OCI-LY3 (cell line): ENCODE measurements around the gene C9.
"Not testable (repeated sequence)": the region's sequence is repeated elsewhere in the genome, so short reads cannot be mapped to it uniquely, and the experiment has no call there.

Experiments
- H2AFZ ChIP-seq: fragments of 200-600, 300-600 bp; shearing (Covaris generic); 2 replicates; pipeline ENCODE4 v1.6.0; 2014; ENCODE audit warnings: antibody characterized with exemption, low read depth, low read length
- H3K27ac ChIP-seq: fragments of 200-600, 300-600 bp; sonication (generic); 2 replicates; pipeline ENCODE4 v1.5.1; 2014; ENCODE audit warnings: mild to moderate bottlenecking, low read length, moderate library complexity, mixed read lengths
- H3K27me3 ChIP-seq: fragments of 200-600, 300-600 bp; sonication (generic); 2 replicates; pipeline ENCODE4 v1.6.1; 2014; ENCODE audit warnings: low read depth, low read length, mixed read lengths
- H3K36me3 ChIP-seq: fragments of 200-600, 300-600 bp; sonication (generic); replicated peaks from 2 replicates; pipeline ENCODE3; 2014; ENCODE audit warnings: low read depth, low read length, mixed read lengths
- H3K4me1 ChIP-seq: fragments of 300-600, 200-600 bp; sonication (generic); 2 replicates; pipeline ENCODE4 v1.6.1; 2014; ENCODE audit warnings: low read length, mixed read lengths
- H3K4me2 ChIP-seq: fragments of 200-600, 300-600 bp; sonication (generic); 2 replicates; pipeline ENCODE4 v1.6.1; 2014; ENCODE audit warnings: low read length, mixed read lengths
- H3K4me3 ChIP-seq: fragments of 300-600, 200-600 bp; sonication (generic); 2 replicates; pipeline ENCODE4 v1.5.1; 2014; ENCODE audit warnings: antibody characterized with exemption, mild to moderate bottlenecking, low read length, moderate library complexity
- H3K79me2 ChIP-seq: fragments of 300-600, 200-600 bp; shearing (Covaris generic); 2 replicates; pipeline ENCODE4 v1.6.1; 2014; ENCODE audit warnings: mild to moderate bottlenecking, low read length, mixed read lengths
- H3K9ac ChIP-seq: fragments of 300-600, 200-600 bp; shearing (Covaris generic); 2 replicates; pipeline ENCODE4 v1.6.0; 2014; ENCODE audit warnings: mild to moderate bottlenecking, low read length, moderate library complexity
- H3K9me3 ChIP-seq: fragments of 200-600, 300-600 bp; shearing (Covaris generic); 2 replicates; pipeline ENCODE4 v1.6.1; 2014; ENCODE audit warnings: low read length, mixed read lengths; ENCODE audit not compliant: insufficient read depth
- H4K20me1 ChIP-seq: fragments of 200-600, 300-600 bp; sonication (generic); 2 replicates; pipeline ENCODE4 v1.6.1; 2016; ENCODE audit warnings: low read length, mixed read lengths; ENCODE audit not compliant: insufficient read depth
- EZH2phosphoT487 ChIP-seq: fragments of 200-600 bp; shearing (Covaris generic); IDR thresholded peaks from 2 replicates; pipeline ENCODE4 v1.6.1; 2018; ENCODE audit warnings: antibody characterized with exemption, mixed run types, low read depth
- TF ChIP-seq, protein P1 (sequence below): fragments of 200-600, 300-600 bp; sonication (generic); IDR thresholded peaks from 2 replicates; pipeline ENCODE4 v1.5.1; 2014; ENCODE audit warnings: antibody characterized with exemption, low read length, low read depth

Gene C9

DNA sequence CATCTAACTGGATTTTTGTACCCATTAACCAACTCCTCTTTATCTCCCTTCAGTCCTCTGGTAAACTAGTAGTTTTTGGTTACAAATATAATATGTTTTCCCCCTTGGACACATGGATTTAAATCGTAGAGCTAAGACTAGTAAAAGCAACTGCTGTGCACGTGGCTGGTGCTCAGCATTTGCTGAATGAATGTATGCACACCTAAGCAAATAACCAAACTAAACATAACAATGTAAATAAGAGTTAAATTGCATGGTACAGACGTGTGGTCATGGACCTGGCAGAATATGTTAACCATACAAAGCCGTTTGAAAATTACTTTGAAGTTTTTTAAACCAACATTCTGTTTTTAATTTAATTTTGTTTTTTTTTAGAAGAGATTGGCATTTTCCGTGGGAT is 79.7 kb downstream of the C9 start:
- H4K20me1 ChIP-seq: no peaks in the 10 kb centered on the region
- no peak overlapping the region for H3K4me3 ChIP-seq
- no peaks in the 10 kb centered on the region for H3K79me2 ChIP-seq
- no peaks in the 10 kb centered on the region for H3K4me1 ChIP-seq
- no peaks in the 10 kb centered on the region for H3K27me3 ChIP-seq
- H3K9ac ChIP-seq: no peak overlapping the region
- no peak overlapping the region for H3K4me2 ChIP-seq
- TF ChIP-seq EZH2phosphoT487: no peak
- TF ChIP-seq, protein P1, sequence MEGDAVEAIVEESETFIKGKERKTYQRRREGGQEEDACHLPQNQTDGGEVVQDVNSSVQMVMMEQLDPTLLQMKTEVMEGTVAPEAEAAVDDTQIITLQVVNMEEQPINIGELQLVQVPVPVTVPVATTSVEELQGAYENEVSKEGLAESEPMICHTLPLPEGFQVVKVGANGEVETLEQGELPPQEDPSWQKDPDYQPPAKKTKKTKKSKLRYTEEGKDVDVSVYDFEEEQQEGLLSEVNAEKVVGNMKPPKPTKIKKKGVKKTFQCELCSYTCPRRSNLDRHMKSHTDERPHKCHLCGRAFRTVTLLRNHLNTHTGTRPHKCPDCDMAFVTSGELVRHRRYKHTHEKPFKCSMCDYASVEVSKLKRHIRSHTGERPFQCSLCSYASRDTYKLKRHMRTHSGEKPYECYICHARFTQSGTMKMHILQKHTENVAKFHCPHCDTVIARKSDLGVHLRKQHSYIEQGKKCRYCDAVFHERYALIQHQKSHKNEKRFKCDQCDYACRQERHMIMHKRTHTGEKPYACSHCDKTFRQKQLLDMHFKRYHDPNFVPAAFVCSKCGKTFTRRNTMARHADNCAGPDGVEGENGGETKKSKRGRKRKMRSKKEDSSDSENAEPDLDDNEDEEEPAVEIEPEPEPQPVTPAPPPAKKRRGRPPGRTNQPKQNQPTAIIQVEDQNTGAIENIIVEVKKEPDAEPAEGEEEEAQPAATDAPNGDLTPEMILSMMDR: no peak
- H3K36me3 ChIP-seq: no peaks in the 10 kb centered on the region
- no peak overlapping the region for H2AFZ ChIP-seq
- no peaks in the 10 kb centered on the region for H3K9me3 ChIP-seq
- H3K27ac ChIP-seq: no peak overlapping the region

DNA sequence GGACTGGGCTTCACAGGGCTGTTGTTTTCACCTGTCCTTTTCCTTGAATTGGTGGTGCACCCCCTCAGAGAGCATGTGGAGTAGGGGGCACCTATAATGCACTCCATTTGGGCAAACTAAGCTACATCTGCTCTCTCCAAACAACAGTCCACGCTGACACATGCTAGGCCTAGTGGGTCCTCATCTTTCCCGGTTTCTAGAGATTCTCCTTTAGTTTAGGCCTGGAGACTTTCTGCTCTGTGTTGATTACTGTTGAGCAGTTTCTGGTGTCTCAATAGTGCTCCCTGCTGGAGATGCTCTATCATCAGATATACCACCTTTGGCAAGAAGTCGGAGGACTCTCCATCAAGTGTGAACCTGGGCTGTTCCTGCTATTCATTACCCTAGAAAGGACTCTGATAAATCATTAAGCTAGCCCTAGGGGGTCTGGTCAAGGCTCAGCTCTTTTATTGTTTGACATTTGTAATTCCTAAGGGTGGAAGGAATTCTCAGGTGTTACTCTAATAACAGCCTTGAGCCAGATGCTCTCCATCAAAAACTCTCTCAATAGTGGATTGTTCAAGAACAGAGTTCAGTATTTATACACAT is 81.0 kb downstream of the C9 start:
- Histone ChIP-seq H2AFZ (peak overlapping the region; percentile 27; the same call in 1 of the 2 replicates), H3K4me2 (no peak overlapping the region), H3K36me3 (no peaks in the 10 kb centered on the region), H4K20me1 (no peaks in the 10 kb centered on the region), H3K9me3 (no peaks in the 10 kb centered on the region), H3K9ac (no peak overlapping the region), H3K4me3 (no peak overlapping the region), H3K4me1 (no peaks in the 10 kb centered on the region), H3K27ac (no peak overlapping the region), H3K79me2 (no peaks in the 10 kb centered on the region), H3K27me3 (no peaks in the 10 kb centered on the region)
- TF ChIP-seq, protein P1: peak; percentile 69
- no peak for TF ChIP-seq EZH2phosphoT487

DNA sequence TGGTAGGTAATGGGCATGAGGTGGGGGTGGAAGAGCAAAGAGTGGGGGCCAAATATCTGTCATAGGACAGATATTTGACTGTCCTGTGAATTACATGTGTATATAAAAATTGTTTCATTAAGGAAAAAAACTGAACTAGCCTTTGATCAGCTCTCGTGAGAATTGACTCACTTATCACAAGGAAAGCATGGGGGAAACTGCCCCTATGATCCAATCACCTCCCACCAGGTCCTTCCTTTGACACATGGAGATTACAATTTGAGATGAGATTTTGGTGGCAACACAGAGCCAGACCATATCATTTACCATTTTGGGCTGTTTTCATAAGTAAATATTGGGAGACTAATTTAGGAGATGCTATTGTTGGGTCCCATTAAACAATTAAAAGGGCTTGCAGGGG is 81.7 kb downstream of the C9 start:
- Histone ChIP-seq H3K27me3 (no peaks in the 10 kb centered on the region), H3K4me3 (no peak overlapping the region), H3K9ac (no peak overlapping the region), H3K4me2 (no peak overlapping the region), H4K20me1 (no peaks in the 10 kb centered on the region), H2AFZ (no peak overlapping the region), H3K36me3 (no peaks in the 10 kb centered on the region), H3K27ac (no peak overlapping the region), H3K9me3 (no peaks in the 10 kb centered on the region), H3K4me1 (no peaks in the 10 kb centered on the region), H3K79me2 (no peaks in the 10 kb centered on the region)
- TF ChIP-seq, protein P1: no peak
- no peak for TF ChIP-seq EZH2phosphoT487

DNA sequence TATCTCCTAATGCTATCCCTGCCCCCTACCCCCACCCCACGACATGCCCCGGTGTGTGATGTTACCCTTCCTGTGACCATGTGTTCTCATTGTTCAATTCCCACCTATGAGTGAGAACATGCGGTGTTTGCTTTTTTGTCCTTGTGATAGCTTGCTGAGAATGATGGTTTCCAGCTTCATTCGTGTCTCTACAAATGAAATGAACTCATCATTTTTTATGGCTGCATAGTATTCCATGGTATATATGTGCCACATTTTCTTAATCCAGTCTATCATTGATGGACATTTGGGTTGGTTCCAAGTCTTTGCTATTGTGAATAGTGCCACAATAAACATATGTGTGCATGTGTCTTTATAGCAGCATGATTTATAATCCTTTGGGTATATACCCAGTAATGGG is 88.4 kb downstream of the C9 start:
- not testable (repeated sequence) for H3K4me2 ChIP-seq, H3K27me3 ChIP-seq, H3K4me3 ChIP-seq, H3K79me2 ChIP-seq, H2AFZ ChIP-seq, H3K9ac ChIP-seq, H3K36me3 ChIP-seq, H4K20me1 ChIP-seq, H3K27ac ChIP-seq, H3K9me3 ChIP-seq
- H3K4me1 ChIP-seq: peaks cover 14% of the 10 kb centered on the region
